Stimulated activated CD8-positive, alpha-beta memory T cell treated with anti-CD3 and anti-CD28 coated beads, Interleukin-4, amount 100 ng/mL, for 24 hours (primary cell): ENCODE data around the gene IGFBP3.

ENCODE experiments used
- DNase-seq: peaks from one replicate; pipeline ENCODE4 v3.0.0-alpha.2; 2020; ENCODE audit warnings: low read depth

Gene IGFBP3

GRCh38 chr7:45891462-45892402 lies 29.3 kb downstream of the IGFBP3 start:
- no peak for DNase-seq

GRCh38 chr7:45890902-45891461 lies 30.1 kb downstream of the IGFBP3 start:
- no peak for DNase-seq

GRCh38 chr7:45890125-45890901 lies 30.8 kb downstream of the IGFBP3 start:
- no peak for DNase-seq

GRCh38 chr7:45889367-45890067 lies 31.6 kb downstream of the IGFBP3 start:
- DNase-seq = no peak

- no peak for DNase-seq
These were observed 32.1 kb downstream of the IGFBP3 start for GRCh38 chr7:45888993-45889366.

- no peak for DNase-seq
These were observed 32.7 kb downstream of the IGFBP3 start, which contains the start of gene IGFBP1 for GRCh38 chr7:45888185-45888992. Gene IGFBP1, plus strand, starts transcription at chr7:45888488. Its CDS starts 165 bp downstream, at chr7:45888653.

- no peak for DNase-seq
These were observed 34.0 kb downstream of the IGFBP3 start for GRCh38 chr7:45886931-45887667.

- no peak for DNase-seq
These were observed 35.7 kb downstream of the IGFBP3 start for GRCh38 chr7:45885264-45885882.

GRCh38 chr7:45884136-45884535 lies 36.9 kb downstream of the IGFBP3 start:
- DNase-seq = no peak

GRCh38 chr7:45882465-45882810 lies 38.6 kb downstream of the IGFBP3 start:
- no peak for DNase-seq

- no peak for DNase-seq
These were observed 39.2 kb downstream of the IGFBP3 start for GRCh38 chr7:45881759-45882464.

GRCh38 chr7:45881280-45881758 lies 39.8 kb downstream of the IGFBP3 start:
- no peak for DNase-seq

- no peak for DNase-seq
These were observed 40.6 kb downstream of the IGFBP3 start for GRCh38 chr7:45880433-45880860.

GRCh38 chr7:45878457-45879144 lies 42.5 kb downstream of the IGFBP3 start:
- no peak for DNase-seq

GRCh38 chr7:45876519-45876918 lies 44.6 kb downstream of the IGFBP3 start:
- no peak for DNase-seq

- no peak for DNase-seq
These were observed 46.5 kb downstream of the IGFBP3 start for GRCh38 chr7:45874408-45875131.

- DNase-seq = no peak
These were observed 47.7 kb downstream of the IGFBP3 start for GRCh38 chr7:45873355-45873754.

GRCh38 chr7:45873035-45873354 lies 48.1 kb downstream of the IGFBP3 start, which contains the start of gene CCDC201:
Gene CCDC201, minus strand, starts transcription at chr7:45873082. Its CDS starts 75 bp downstream, at chr7:45873007.
- no peak for DNase-seq
